Activated T-cell treated with anti-CD3 and anti-CD28 coated beads, Interleukin-2, amount 50 U/mL, for 24 hours (primary cell): Measurements from ENCODE around the gene SEC23IP.
A peak's percentile ranks its signal among the peaks of the same experiment; 100 is the strongest.
"Not testable (repeated sequence)": the region's sequence is repeated elsewhere in the genome, so short reads cannot be mapped to it uniquely, and the experiment has no call there.

Experiments
- DNase-seq: peaks from one replicate; pipeline ENCODE4 v3.0.0-alpha.2; 2020
- H3K27ac Mint-ChIP-seq: 2 replicates; pipeline ENCODE4 v1.8.0; 2020; ENCODE audit warnings: mild to moderate bottlenecking, mixed read lengths
- H3K27me3 Mint-ChIP-seq: 2 replicates; pipeline ENCODE4 v1.8.0; 2020; ENCODE audit warnings: mixed read lengths
- H3K36me3 Mint-ChIP-seq: 2 replicates; pipeline ENCODE4 v1.8.0; 2020; ENCODE audit warnings: low read depth, mixed read lengths
- H3K4me1 Mint-ChIP-seq: 2 replicates; pipeline ENCODE4 v1.8.0; 2020; ENCODE audit warnings: low read depth, mixed read lengths
- H3K4me3 Mint-ChIP-seq: 2 replicates; pipeline ENCODE4 v1.8.0; 2020; ENCODE audit warnings: mild to moderate bottlenecking, moderate library complexity, mixed read lengths
- H3K9me3 Mint-ChIP-seq: 2 replicates; pipeline ENCODE4 v1.8.0; 2020; ENCODE audit warnings: mixed read lengths

The SEC23IP gene

GRCh38 chr10:119896061-119896655 lies 3.6 kb downstream of the SEC23IP start:
- H3K36me3 Mint-ChIP-seq, result peaks cover 70% of the 10 kb centered on the region
- peak overlapping the region; percentile 76 for H3K27ac Mint-ChIP-seq
- no peak for DNase-seq
- no peaks in the 10 kb centered on the region for H3K9me3 Mint-ChIP-seq
- peaks cover 62% of the 10 kb centered on the region for H3K4me1 Mint-ChIP-seq
- H3K4me3 Mint-ChIP-seq, result no peak overlapping the region
- no peaks in the 10 kb centered on the region for H3K27me3 Mint-ChIP-seq

DNA sequence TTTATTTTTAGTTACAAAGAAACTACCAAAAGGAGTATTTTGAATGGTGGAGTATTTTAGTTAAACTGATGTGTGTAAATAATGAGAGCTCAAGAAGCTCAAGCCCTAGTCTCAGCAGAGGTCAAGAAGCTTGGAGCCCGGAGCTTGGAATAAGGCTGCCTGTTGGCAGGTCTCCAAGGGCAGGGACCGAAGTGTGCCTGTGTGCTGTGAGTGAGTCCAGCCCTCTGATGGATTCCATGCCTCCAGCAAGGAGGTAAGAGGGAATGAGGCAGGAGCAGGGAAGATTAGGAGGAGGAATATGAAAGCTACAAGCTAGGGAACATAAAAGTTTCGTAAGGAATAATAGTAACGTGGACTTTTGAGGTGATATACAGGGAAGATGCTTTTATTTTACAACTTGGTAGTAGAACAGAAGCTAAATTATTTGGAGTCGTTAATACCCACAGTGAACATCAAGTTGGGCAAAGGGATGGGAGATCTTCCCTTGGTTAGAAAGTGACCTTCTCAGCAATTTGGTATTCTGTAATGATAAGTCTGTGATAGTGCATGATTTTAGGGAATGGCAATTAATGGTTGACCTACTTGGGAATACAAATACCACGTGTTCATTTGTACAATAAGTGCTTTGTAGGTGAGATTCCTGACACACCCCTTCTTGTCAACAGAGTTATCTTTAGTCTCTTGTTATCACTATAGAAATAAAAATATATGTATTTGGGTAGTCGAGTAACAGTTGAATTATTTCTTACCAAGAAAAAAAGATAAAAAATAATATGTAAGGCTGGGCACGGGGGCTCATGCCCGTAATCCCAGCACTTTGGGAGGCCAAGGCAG lies 4.6 kb downstream of the SEC23IP start:
- Mint-ChIP-seq H3K4me3 (no peak overlapping the region), H3K36me3 (peaks cover 75% of the 10 kb centered on the region), H3K27ac (no peak overlapping the region), H3K4me1 (peaks cover 60% of the 10 kb centered on the region), H3K9me3 (no peaks in the 10 kb centered on the region), H3K27me3 (no peaks in the 10 kb centered on the region)
- DNase-seq, result no peak

DNA sequence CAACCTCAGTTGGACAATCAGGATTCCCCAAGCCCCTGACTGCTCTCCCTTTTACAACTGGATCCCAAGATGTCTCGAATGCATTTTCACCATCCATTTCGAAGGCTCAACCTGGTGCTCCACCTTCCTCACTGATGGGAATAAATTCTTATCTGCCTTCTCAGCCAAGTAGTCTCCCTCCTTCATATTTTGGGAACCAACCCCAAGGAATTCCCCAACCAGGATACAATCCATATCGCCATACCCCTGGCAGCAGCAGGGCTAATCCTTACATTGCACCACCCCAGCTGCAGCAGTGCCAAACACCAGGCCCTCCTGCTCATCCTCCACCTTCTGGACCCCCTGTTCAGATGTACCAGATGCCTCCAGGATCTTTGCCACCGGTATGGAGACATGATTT lies 6.0 kb downstream of the SEC23IP start:
- no peaks in the 10 kb centered on the region for H3K27me3 Mint-ChIP-seq
- DNase-seq, result no peak
- no peak overlapping the region for H3K4me3 Mint-ChIP-seq
- H3K4me1 Mint-ChIP-seq, result peaks cover 56% of the 10 kb centered on the region
- H3K36me3 Mint-ChIP-seq, result peaks cover 78% of the 10 kb centered on the region
- peak overlapping the region; percentile 20 for H3K27ac Mint-ChIP-seq
- H3K9me3 Mint-ChIP-seq, result no peaks in the 10 kb centered on the region

DNA sequence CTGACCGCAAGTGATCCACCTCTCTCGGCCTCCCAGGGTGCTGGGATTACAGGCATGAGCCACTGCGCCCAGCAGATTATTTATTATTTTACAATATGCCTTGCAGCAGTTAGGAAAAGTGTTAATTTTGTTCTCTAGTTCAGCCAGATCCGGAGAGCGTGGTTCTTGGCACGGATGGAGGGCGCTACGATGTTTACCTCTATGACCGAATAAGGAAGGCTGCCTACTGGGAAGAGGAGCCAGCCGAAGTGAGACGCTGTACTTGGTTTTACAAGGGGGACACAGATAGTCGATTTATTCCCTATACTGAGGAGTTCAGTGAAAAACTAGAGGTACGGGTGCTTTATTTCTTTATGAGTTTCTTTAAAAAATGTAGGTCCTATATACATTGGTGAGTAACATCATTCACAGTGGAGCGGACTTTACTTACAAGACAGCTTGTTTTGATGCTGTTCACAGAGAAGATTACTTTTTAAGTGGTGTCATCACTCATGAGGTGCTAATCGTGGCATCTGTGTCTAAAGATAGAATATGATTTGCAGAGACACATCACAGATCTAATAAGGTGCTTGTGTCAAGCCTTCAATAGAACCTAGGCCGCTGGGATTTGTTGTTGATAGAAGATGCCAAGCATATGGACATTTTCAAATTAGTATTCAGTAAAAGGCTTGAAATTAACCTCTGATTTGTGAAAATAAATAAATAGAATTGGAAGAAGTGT lies 11.6 kb downstream of the SEC23IP start:
- Mint-ChIP-seq H3K27me3 (no peaks in the 10 kb centered on the region), H3K4me1 (peaks cover 12% of the 10 kb centered on the region), H3K9me3 (no peaks in the 10 kb centered on the region), H3K36me3 (peaks cover 80% of the 10 kb centered on the region), H3K4me3 (no peak overlapping the region), H3K27ac (no peak overlapping the region)
- DNase-seq, result no peak

GRCh38 chr10:119907695-119908094 lies 15.2 kb downstream of the SEC23IP start:
- not testable (repeated sequence) for H3K9me3 Mint-ChIP-seq, H3K4me3 Mint-ChIP-seq, H3K4me1 Mint-ChIP-seq, DNase-seq, H3K27ac Mint-ChIP-seq, H3K27me3 Mint-ChIP-seq
- H3K36me3 Mint-ChIP-seq, result peaks cover 84% of the 10 kb centered on the region

- Mint-ChIP-seq H3K36me3 (peaks cover 84% of the 10 kb centered on the region), H3K9me3 (no peaks in the 10 kb centered on the region), H3K4me1 (peaks cover 5% of the 10 kb centered on the region), H3K4me3 (no peak overlapping the region), H3K27ac (peak overlapping the region; percentile 31), H3K27me3 (no peaks in the 10 kb centered on the region)
- no peak for DNase-seq
Observed at GRCh38 chr10:119908166-119908565, 15.6 kb downstream of the SEC23IP start.

- H3K4me3 Mint-ChIP-seq, result no peak overlapping the region
- H3K27me3 Mint-ChIP-seq, result no peaks in the 10 kb centered on the region
- DNase-seq, result no peak
- H3K9me3 Mint-ChIP-seq, result no peaks in the 10 kb centered on the region
- H3K36me3 Mint-ChIP-seq, result peaks cover 81% of the 10 kb centered on the region
- peaks cover 5% of the 10 kb centered on the region for H3K4me1 Mint-ChIP-seq
- no peak overlapping the region for H3K27ac Mint-ChIP-seq
Observed at GRCh38 chr10:119910689-119911088, 18.2 kb downstream of the SEC23IP start.

DNA sequence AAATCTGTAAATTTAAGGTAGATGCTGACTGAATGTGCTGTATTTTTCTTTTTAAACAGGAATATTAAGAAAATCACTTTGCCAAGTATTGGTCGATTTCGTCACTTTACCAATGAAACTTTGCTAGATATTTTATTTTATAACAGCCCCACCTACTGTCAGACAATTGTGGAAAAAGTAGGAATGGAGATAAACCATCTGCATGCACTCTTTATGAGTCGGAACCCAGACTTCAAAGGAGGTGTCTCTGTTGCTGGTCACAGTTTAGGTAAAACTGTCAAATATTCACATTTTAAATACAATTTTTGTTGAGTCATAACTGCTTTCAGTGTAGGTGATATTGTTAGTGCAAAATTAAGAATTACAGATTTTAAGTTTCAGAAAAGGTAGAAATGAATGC lies 25.2 kb downstream of the SEC23IP start:
- no peak overlapping the region for H3K4me3 Mint-ChIP-seq
- H3K36me3 Mint-ChIP-seq, result peaks cover 89% of the 10 kb centered on the region
- peaks cover 12% of the 10 kb centered on the region for H3K4me1 Mint-ChIP-seq
- no peaks in the 10 kb centered on the region for H3K27me3 Mint-ChIP-seq
- H3K9me3 Mint-ChIP-seq, result no peaks in the 10 kb centered on the region
- DNase-seq, result no peak
- H3K27ac Mint-ChIP-seq, result no peak overlapping the region

- Mint-ChIP-seq H3K36me3 (peaks cover 92% of the 10 kb centered on the region), H3K4me1 (peaks cover 12% of the 10 kb centered on the region), H3K4me3 (no peak overlapping the region), H3K27me3 (no peaks in the 10 kb centered on the region), H3K9me3 (no peaks in the 10 kb centered on the region), H3K27ac (no peak overlapping the region)
- no peak for DNase-seq
Observed at GRCh38 chr10:119919271-119919670, 26.7 kb downstream of the SEC23IP start.

- Mint-ChIP-seq H3K36me3 (peaks cover 92% of the 10 kb centered on the region), H3K4me1 (peaks cover 12% of the 10 kb centered on the region), H3K27me3 (no peaks in the 10 kb centered on the region), H3K9me3 (no peaks in the 10 kb centered on the region), H3K4me3 (no peak overlapping the region), H3K27ac (peak overlapping the region; percentile 46)
- no peak for DNase-seq
Observed at GRCh38 chr10:119919826-119920225, 27.3 kb downstream of the SEC23IP start.

- peak overlapping the region; percentile 12 for H3K27ac Mint-ChIP-seq
- H3K4me1 Mint-ChIP-seq, result peaks cover 13% of the 10 kb centered on the region
- H3K36me3 Mint-ChIP-seq, result peaks cover 93% of the 10 kb centered on the region
- no peaks in the 10 kb centered on the region for H3K27me3 Mint-ChIP-seq
- H3K9me3 Mint-ChIP-seq, result no peaks in the 10 kb centered on the region
- H3K4me3 Mint-ChIP-seq, result no peak overlapping the region
- no peak for DNase-seq
Observed at GRCh38 chr10:119928411-119928810, 35.9 kb downstream of the SEC23IP start.

- Mint-ChIP-seq H3K27ac (no peak overlapping the region), H3K4me3 (no peak overlapping the region), H3K27me3 (no peaks in the 10 kb centered on the region), H3K36me3 (peaks cover 93% of the 10 kb centered on the region), H3K4me1 (peaks cover 13% of the 10 kb centered on the region), H3K9me3 (no peaks in the 10 kb centered on the region)
- DNase-seq, result no peak
Observed at GRCh38 chr10:119931871-119932270, 39.3 kb downstream of the SEC23IP start.

- Mint-ChIP-seq H3K36me3 (peaks cover 90% of the 10 kb centered on the region), H3K4me1 (peaks cover 13% of the 10 kb centered on the region), H3K27ac (peak overlapping the region; percentile 54), H3K4me3 (no peak overlapping the region), H3K9me3 (no peaks in the 10 kb centered on the region), H3K27me3 (no peaks in the 10 kb centered on the region)
- DNase-seq, result no peak
Observed at GRCh38 chr10:119932631-119933030, 40.1 kb downstream of the SEC23IP start.

DNA sequence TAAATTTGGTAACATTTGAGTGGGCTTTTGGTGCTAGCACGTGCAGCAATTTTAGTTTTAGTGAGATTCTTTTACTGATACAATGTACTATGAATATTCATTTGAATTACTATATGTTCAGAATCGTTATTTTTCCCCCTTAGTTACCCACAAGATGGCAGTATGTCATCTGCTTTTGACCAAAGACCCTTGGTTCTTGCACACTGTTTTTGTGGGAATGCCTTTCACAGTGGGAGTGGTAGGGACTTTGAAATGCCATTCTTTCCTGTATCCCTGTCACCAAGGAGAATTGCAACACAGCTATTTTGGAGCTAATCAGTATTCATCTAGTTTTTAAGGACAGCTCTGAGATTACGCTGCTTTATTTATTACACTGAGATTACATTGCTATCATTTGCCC lies 40.6 kb downstream of the SEC23IP start:
- Mint-ChIP-seq H3K9me3 (no peaks in the 10 kb centered on the region), H3K4me3 (no peak overlapping the region), H3K4me1 (peaks cover 13% of the 10 kb centered on the region), H3K27ac (no peak overlapping the region), H3K27me3 (no peaks in the 10 kb centered on the region), H3K36me3 (peaks cover 91% of the 10 kb centered on the region)
- DNase-seq, result no peak

GRCh38 chr10:119940487-119940886 lies 48.0 kb downstream of the SEC23IP start:
- no peak overlapping the region for H3K27ac Mint-ChIP-seq
- no peaks in the 10 kb centered on the region for H3K27me3 Mint-ChIP-seq
- H3K4me3 Mint-ChIP-seq, result no peak overlapping the region
- H3K4me1 Mint-ChIP-seq, result no peaks in the 10 kb centered on the region
- no peak for DNase-seq
- peaks cover 76% of the 10 kb centered on the region for H3K36me3 Mint-ChIP-seq
- no peaks in the 10 kb centered on the region for H3K9me3 Mint-ChIP-seq
